ENCODE data around the gene PLPPR2. TPM values are rescaled to one million over a fixed set of nuclear protein-coding genes. Genes with fewer than 3 reads are reported as not detected.
"Not testable (repeated sequence)": the region's sequence is repeated elsewhere in the genome, so short reads cannot be mapped to it uniquely, and the experiment has no call there.

Gene PLPPR2
- total RNA-seq, 4 donors from 2014 or later = 4.1 to 71.7 (median 23.7) TPM

- Histone ChIP-seq H3K27me3 (no peaks in the 10 kb centered on the region), H3K36me3 (no peaks in the 10 kb centered on the region), H3K4me3 (peak overlapping the region; percentile 68 to 94), H3K27ac (peak overlapping the region; percentile 86 to 94), H3K4me1 (peaks cover 0 to 9% of the 10 kb centered on the region in 2 donors), H3K9me3 (no peaks in the 10 kb centered on the region)
- intact Hi-C loops (cut with DNase I; ENCODE audit: low total_unique reads) = no loop called here
- TF ChIP-seq POLR2A (IDR thresholded peaks at IDR 0.05) (no peak), CTCF (IDR thresholded peaks at IDR 0.05) (no peak)
- DNase-seq = no peak
Observed at GRCh38 chr19:11345122-11345803, 10.0 kb upstream of the PLPPR2 start.

GRCh38 chr19:11346104-11346940, 8.9 kb upstream of the PLPPR2 start, which contains the start of the genes CCDC159 and TMEM205:
Gene CCDC159 (plus strand): TSS chr19:11346519. CDS start chr19:11346607, 88 bp downstream.
Gene TMEM205 (minus strand): TSS chr19:11346268. CDS start chr19:11345619, 649 bp downstream.
- Histone ChIP-seq H3K4me1 (peaks cover 0 to 9% of the 10 kb centered on the region in 2 donors), H3K9me3 (no peaks in the 10 kb centered on the region), H3K4me3 (peak within 1 kb of the TSS; percentile 68 to 94), H3K36me3 (no peaks in the 10 kb centered on the region), H3K27me3 (no peaks in the 10 kb centered on the region), H3K27ac (peak within 1 kb of the TSS; percentile 86 to 94)
- intact Hi-C loops (cut with DNase I; ENCODE audit: low total_unique reads) = no loop called here
- TF ChIP-seq POLR2A (IDR thresholded peaks at IDR 0.05) (peak; percentile 72 to 74), CTCF (IDR thresholded peaks at IDR 0.05) (peak in 3 of 4 experiments; percentile 17 to 29 (median 17))
- peak; percentile 100 for DNase-seq

GRCh38 chr19:11347546-11348039, 7.6 kb upstream of the PLPPR2 start:
- Histone ChIP-seq H3K27me3 (no peaks in the 10 kb centered on the region), H3K27ac (peak overlapping the region; percentile 86 to 94), H3K4me3 (no peak overlapping the region), H3K36me3 (no peaks in the 10 kb centered on the region), H3K9me3 (no peaks in the 10 kb centered on the region), H3K4me1 (peaks cover 0 to 9% of the 10 kb centered on the region in 2 donors)
- intact Hi-C loops (cut with DNase I; ENCODE audit: low total_unique reads) = no loop called here
- DNase-seq = no peak
- TF ChIP-seq POLR2A (IDR thresholded peaks at IDR 0.05) (no peak), CTCF (IDR thresholded peaks at IDR 0.05) (no peak)

DNA sequence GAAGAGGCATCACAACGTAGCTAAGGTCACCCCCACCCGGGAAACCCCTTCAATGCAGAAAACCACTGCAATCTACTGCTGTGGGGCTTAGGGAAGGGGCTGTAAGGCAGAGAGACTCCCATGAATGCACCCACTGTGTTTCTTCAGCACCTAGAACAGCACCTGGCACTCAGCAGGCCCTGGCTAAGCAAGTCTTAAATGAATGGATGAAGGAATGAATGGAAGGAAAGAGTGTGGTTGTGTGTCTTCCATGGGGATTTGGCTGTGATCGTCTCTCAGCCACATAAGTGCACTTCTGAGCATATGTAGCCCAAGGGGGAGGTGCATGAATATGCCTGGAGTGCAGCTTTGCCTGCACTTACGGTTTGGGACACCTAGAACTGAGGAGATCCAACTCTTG, 6.1 kb upstream of the PLPPR2 start:
- DNase-seq = no peak
- no peak for TF ChIP-seq CTCF (IDR thresholded peaks at IDR 0.05)
- TF ChIP-seq POLR2A (IDR thresholded peaks at IDR 0.05) = no peak
- Histone ChIP-seq H3K4me3 (no peak overlapping the region), H3K27me3 (no peaks in the 10 kb centered on the region), H3K36me3 (no peaks in the 10 kb centered on the region), H3K27ac (no peak overlapping the region), H3K9me3 (no peaks in the 10 kb centered on the region), H3K4me1 (peaks cover 0 to 9% of the 10 kb centered on the region in 2 donors)
- intact Hi-C loops (cut with DNase I; ENCODE audit: low total_unique reads) = no loop called here

DNA sequence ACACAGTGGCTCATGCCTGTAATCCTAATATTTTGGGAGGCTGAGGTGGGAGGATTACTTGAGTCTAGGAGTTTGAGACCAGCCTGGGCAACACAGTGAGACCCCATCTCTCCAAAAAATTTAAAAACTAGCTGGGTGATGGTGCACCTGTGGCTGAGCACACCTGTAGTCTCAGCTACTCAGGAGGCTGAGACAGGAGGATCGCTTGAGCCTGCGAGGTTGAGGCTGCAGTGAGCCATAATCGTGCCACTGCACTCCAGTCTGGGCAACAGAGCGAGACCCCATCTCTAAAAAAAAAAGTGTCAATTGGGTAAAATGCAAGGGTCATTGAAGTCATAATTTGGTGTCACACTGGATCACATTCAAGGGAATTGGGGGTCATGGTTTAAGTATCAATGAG, 1.1 kb upstream of the PLPPR2 start:
- H3K9me3 ChIP-seq, H3K36me3 ChIP-seq, H3K27me3 ChIP-seq, H3K4me1 ChIP-seq, H3K4me3 ChIP-seq, H3K27ac ChIP-seq, DNase-seq: not testable (repeated sequence)
- intact Hi-C loops (cut with DNase I; ENCODE audit: low total_unique reads) = loop anchor here (10.0 kb wide), 1 partner anchor 59 kb away; the partner anchor contains the start of gene TSPAN16
